DMS 273 treated with DMSO at 0.1 percent for 48 hours (cell line): ENCODE data around the gene ZNF354B.

Experiments
- DNase-seq: peaks from one replicate; lab custom pipeline; 2025; lab: John Stamatoyannopoulos, UW

The ZNF354B gene

DNA sequence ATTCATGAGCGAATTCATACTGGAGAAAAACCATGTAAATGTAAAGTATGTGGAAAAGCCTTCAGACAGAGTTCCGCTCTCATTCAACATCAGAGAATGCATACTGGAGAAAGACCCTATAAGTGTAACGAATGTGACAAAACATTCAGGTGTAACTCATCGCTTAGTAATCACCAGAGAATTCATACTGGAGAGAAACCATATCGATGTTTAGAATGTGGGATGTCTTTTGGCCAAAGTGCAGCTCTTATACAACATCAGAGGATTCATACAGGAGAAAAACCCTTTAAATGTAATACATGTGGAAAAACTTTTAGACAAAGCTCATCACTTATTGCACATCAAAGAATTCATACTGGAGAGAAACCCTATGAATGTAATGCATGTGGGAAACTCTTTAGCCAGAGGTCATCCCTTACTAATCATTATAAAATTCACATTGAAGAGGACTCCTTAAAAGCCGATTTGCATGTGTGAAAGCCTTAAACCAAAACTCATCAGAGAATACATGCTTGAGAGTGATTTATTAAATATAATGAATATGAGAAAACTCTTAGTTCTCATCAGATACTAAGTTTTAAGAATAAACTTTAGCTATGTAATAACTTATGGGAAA lies 24.2 kb downstream of the ZNF354B start:
- no peak for DNase-seq

GRCh38 chr5:178895615-178896571 lies 36.1 kb downstream of the ZNF354B start, which contains the start of gene ZFP2:
TSS of gene ZFP2 (plus strand) at chr5:178895913. CDS start at chr5:178931314, 35,401 bp downstream.
- DNase-seq: no peak

GRCh38 chr5:178899289-178899688 lies 39.5 kb downstream of the ZNF354B start:
- no peak for DNase-seq

- no peak for DNase-seq
Measured at GRCh38 chr5:178902849-178903248, 43.1 kb downstream of the ZNF354B start.

- DNase-seq: no peak
Measured at GRCh38 chr5:178931846-178932760, 72.3 kb downstream of the ZNF354B start.
